ENCODE measurements around the gene ADGRF4.

GRCh38 chr6:47661960-47662359 lies 36.4 kb upstream of the ADGRF4 start:
- TF ChIP-seq CTCF (IDR thresholded peaks at IDR 0.05; ENCODE audit: poor library complexity, severe bottlenecking) = no peak
- no peak for TF ChIP-seq EP300 (conservative IDR thresholded peaks at IDR 0.05; ENCODE audit: poor library complexity, severe bottlenecking)
- no peak for TF ChIP-seq TAF1 (IDR thresholded peaks at IDR 0.05; ENCODE audit: low read depth)
